Urothelium cell line (cell line): ENCODE measurements around the gene ABCC1.
"Not testable (repeated sequence)": the region's sequence is repeated elsewhere in the genome, so short reads cannot be mapped to it uniquely, and the experiment has no call there.

ENCODE experiments used
- DNase-seq: peaks from one replicate; pipeline ENCODE4 v3.0.0; 2011; ENCODE audit warnings: low spot score, mixed read lengths
- FAIRE-seq: peaks from 2 replicates; lab custom pipeline; 2011; peaks lifted over from hg19 to GRCh38; lab: Jason Lieb, UNC

ABCC1 gene

GRCh38 chr16:15966420-15966819 lies 17.0 kb downstream of the ABCC1 start:
- no peak for FAIRE-seq
- DNase-seq, result no peak

GRCh38 chr16:15966836-15967546 lies 17.6 kb downstream of the ABCC1 start:
- FAIRE-seq (no peak), DNase-seq (peak; percentile 84)

GRCh38 chr16:15967655-15968315 lies 18.4 kb downstream of the ABCC1 start:
- DNase-seq (no peak), FAIRE-seq (no peak)

GRCh38 chr16:15970202-15970601 lies 20.8 kb downstream of the ABCC1 start:
- no peak for DNase-seq
- no peak for FAIRE-seq

- FAIRE-seq (no peak), DNase-seq (no peak)
Measured at GRCh38 chr16:15970743-15971439, 21.5 kb downstream of the ABCC1 start.

- DNase-seq (no peak), FAIRE-seq (no peak)
Measured at GRCh38 chr16:15971440-15971815, 22.0 kb downstream of the ABCC1 start.

GRCh38 chr16:15972046-15972868 lies 22.8 kb downstream of the ABCC1 start:
- no peak for FAIRE-seq
- DNase-seq, result no peak

- DNase-seq, result no peak
- no peak for FAIRE-seq
Measured at GRCh38 chr16:15973421-15973820, 24.0 kb downstream of the ABCC1 start.

- FAIRE-seq (no peak), DNase-seq (no peak)
Measured at GRCh38 chr16:15974057-15974456, 24.6 kb downstream of the ABCC1 start.

GRCh38 chr16:15975172-15975571 lies 25.8 kb downstream of the ABCC1 start:
- no peak for FAIRE-seq
- no peak for DNase-seq

GRCh38 chr16:15976225-15976812 lies 26.9 kb downstream of the ABCC1 start:
- FAIRE-seq, result no peak
- no peak for DNase-seq

- FAIRE-seq, result no peak
Measured at GRCh38 chr16:15976929-15977637, 27.7 kb downstream of the ABCC1 start.

GRCh38 chr16:15979801-15980200 lies 30.4 kb downstream of the ABCC1 start:
- FAIRE-seq (no peak), DNase-seq (no peak)

More at GRCh38 chr16:15976929-15977637, 27.7 kb downstream of the ABCC1 start:
- no peak for DNase-seq

- FAIRE-seq (no peak), DNase-seq (no peak)
Measured at GRCh38 chr16:15980329-15980728, 30.9 kb downstream of the ABCC1 start.

- DNase-seq (no peak), FAIRE-seq (no peak)
Measured at GRCh38 chr16:15981382-15981781, 32.0 kb downstream of the ABCC1 start.

- DNase-seq, FAIRE-seq: not testable (repeated sequence)
Measured at GRCh38 chr16:15982194-15982915, 32.9 kb downstream of the ABCC1 start.

GRCh38 chr16:15983898-15984297 lies 34.5 kb downstream of the ABCC1 start:
- DNase-seq, result no peak
- no peak for FAIRE-seq

GRCh38 chr16:15985144-15985543 lies 35.7 kb downstream of the ABCC1 start:
- FAIRE-seq (no peak), DNase-seq (no peak)

GRCh38 chr16:15986261-15986660 lies 36.8 kb downstream of the ABCC1 start:
- FAIRE-seq (no peak), DNase-seq (no peak)
